ENCODE results near the gene FRMD1. TPM values are rescaled to one million over a fixed set of nuclear protein-coding genes. Genes with fewer than 3 reads are reported as not detected.

Gene FRMD1
- polyA plus RNA-seq = not detected

- Mint-ChIP-seq H3K27me3 (ENCODE audit: low read depth in 3 of 3) (peaks cover 0 to 2% (median 0%) of the 10 kb centered on the region in 3 donors), H3K4me1 (no peaks in the 10 kb centered on the region), H3K36me3 (no peaks in the 10 kb centered on the region), H3K27ac (no peak within 1 kb of the TSS), H3K4me3 (no peak within 1 kb of the TSS), H3K9me3 (no peaks in the 10 kb centered on the region)
- DNase-seq = no peak
Observed at GRCh38 chr6:168078943-168079405, at the start of gene FRMD1. Gene FRMD1 (minus strand): TSS chr6:168079212. CDS start chr6:168079094, 118 bp downstream.

DNA sequence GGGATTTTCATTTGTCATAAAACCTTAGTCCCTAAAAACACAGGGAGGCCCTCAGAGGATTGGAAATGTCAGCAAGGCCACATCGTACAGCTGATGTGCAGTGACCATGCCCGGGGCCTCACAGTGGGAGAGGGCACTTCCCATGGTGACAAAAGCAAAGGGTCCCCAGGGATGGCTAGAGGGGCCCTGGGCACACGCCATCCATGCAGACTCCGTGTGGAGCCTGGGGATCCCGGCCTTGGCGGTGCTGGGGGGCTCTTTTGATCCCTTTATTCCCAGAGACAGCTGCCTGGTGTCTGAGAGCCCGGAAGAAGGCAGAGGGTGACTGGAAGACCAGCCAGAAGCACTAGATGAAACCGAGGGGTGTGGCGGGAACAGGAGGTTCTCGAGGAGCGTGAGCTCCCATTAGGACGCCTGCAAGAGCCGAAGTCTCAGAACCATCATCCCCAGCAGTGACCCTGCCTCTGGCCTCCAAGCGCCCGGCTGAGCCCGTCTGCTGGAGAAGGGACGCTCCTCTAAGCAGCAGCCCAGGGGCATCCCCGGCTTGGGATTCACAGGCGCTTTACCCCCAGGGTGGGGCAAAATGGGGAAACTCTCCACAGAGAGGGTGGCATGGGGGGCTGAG, 49.1 kb upstream of the FRMD1 start:
- no peak for DNase-seq
- Mint-ChIP-seq H3K27ac (no peak overlapping the region), H3K4me3 (no peak overlapping the region), H3K9me3 (no peaks in the 10 kb centered on the region), H3K27me3 (ENCODE audit: low read depth in 3 of 3) (peaks cover 5 to 10% (median 9%) of the 10 kb centered on the region in 3 donors), H3K4me1 (no peaks in the 10 kb centered on the region), H3K36me3 (no peaks in the 10 kb centered on the region)

GRCh38 chr6:168127384-168127868, 48.4 kb upstream of the FRMD1 start:
- H3K4me3 Mint-ChIP-seq = no peak overlapping the region
- H3K4me1 Mint-ChIP-seq = no peaks in the 10 kb centered on the region
- peaks cover 5 to 12% (median 9%) of the 10 kb centered on the region in 3 donors for H3K27me3 Mint-ChIP-seq (ENCODE audit: low read depth in 3 of 3)
- H3K9me3 Mint-ChIP-seq = no peaks in the 10 kb centered on the region
- H3K27ac Mint-ChIP-seq = no peak overlapping the region
- no peak for DNase-seq
- no peaks in the 10 kb centered on the region for H3K36me3 Mint-ChIP-seq

DNA sequence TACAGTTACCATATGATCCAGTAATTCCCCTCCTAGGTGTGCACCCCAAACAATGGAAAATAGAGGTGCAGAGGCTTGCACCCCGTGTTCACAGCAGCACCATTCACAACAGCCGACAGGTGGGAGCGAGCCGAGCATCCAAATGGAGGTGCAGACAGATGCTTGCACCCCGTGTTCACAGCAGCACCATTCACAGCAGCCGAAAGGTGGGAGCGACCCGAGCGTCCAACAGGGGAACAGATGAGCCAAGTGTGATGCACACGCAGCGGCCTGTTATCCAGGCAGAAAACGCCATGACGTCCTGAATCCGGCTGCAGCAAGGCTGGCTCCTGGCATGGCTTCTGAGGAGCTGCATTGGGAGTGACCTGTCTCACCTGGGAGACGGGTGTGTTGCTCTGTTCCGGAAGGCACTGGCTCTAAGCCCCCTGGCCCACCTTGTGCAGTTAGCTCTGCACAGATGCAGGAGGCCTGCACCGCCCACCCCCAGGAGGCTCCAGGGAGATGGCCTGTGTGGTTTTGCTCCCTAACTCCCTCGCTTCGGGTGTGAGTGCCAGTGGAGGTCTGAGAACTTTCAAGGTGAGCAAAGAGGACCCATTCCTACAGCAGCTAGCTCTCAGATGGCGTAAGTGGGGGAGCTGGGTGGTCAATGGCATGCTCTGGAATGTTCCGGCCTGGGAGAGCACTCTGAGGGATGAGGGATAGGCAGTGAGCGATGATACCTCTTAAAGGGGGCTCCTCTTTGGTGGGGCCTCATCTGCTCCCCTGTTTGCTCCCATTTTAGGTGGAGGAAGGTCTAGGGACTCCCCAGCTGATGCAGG, 47.8 kb upstream of the FRMD1 start:
- H3K36me3 Mint-ChIP-seq = no peaks in the 10 kb centered on the region
- peaks cover 5 to 11% (median 8%) of the 10 kb centered on the region in 3 donors for H3K27me3 Mint-ChIP-seq (ENCODE audit: low read depth in 3 of 3)
- no peaks in the 10 kb centered on the region for H3K9me3 Mint-ChIP-seq
- no peaks in the 10 kb centered on the region for H3K4me1 Mint-ChIP-seq
- DNase-seq = no peak
- H3K27ac Mint-ChIP-seq = no peak overlapping the region
- H3K4me3 Mint-ChIP-seq = no peak overlapping the region

GRCh38 chr6:168125429-168126001, 46.5 kb upstream of the FRMD1 start:
- Mint-ChIP-seq H3K4me1 (no peaks in the 10 kb centered on the region), H3K9me3 (no peaks in the 10 kb centered on the region), H3K36me3 (no peaks in the 10 kb centered on the region), H3K27me3 (ENCODE audit: low read depth in 3 of 3) (peaks cover 3% of the 10 kb centered on the region in 3 donors), H3K27ac (no peak overlapping the region), H3K4me3 (no peak overlapping the region)
- DNase-seq = no peak

DNA sequence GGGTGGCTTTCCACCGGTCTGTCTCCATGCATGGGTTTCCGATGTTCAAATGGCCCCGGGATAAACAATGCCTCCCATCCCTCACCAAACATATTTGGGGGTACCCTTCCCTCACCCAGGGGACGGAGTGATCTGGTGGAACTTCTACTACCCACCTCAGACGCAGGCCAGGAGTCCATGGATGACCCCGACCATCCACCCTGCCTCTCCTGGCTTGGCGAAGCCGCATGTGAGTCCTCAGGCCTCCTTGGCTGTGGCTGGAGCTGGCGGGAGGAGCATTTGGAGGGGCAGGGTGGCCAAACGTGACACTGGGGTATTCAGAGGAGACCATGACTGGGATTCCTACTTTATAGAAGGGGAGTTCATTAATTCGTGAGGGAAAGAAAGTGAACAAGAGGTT, 45.9 kb upstream of the FRMD1 start:
- no peaks in the 10 kb centered on the region for H3K36me3 Mint-ChIP-seq
- peaks cover 3% of the 10 kb centered on the region in 3 donors for H3K27me3 Mint-ChIP-seq (ENCODE audit: low read depth in 3 of 3)
- no peak overlapping the region for H3K27ac Mint-ChIP-seq
- H3K9me3 Mint-ChIP-seq = no peaks in the 10 kb centered on the region
- no peaks in the 10 kb centered on the region for H3K4me1 Mint-ChIP-seq
- no peak overlapping the region for H3K4me3 Mint-ChIP-seq
- no peak for DNase-seq

- no peaks in the 10 kb centered on the region for H3K9me3 Mint-ChIP-seq
- no peak overlapping the region for H3K27ac Mint-ChIP-seq
- no peak overlapping the region for H3K4me3 Mint-ChIP-seq
- H3K4me1 Mint-ChIP-seq = no peaks in the 10 kb centered on the region
- DNase-seq = no peak
- H3K36me3 Mint-ChIP-seq = no peaks in the 10 kb centered on the region
- H3K27me3 Mint-ChIP-seq (ENCODE audit: low read depth in 3 of 3) = peaks cover 3% of the 10 kb centered on the region in 3 donors
Observed at GRCh38 chr6:168124158-168124557, 45.1 kb upstream of the FRMD1 start.

DNA sequence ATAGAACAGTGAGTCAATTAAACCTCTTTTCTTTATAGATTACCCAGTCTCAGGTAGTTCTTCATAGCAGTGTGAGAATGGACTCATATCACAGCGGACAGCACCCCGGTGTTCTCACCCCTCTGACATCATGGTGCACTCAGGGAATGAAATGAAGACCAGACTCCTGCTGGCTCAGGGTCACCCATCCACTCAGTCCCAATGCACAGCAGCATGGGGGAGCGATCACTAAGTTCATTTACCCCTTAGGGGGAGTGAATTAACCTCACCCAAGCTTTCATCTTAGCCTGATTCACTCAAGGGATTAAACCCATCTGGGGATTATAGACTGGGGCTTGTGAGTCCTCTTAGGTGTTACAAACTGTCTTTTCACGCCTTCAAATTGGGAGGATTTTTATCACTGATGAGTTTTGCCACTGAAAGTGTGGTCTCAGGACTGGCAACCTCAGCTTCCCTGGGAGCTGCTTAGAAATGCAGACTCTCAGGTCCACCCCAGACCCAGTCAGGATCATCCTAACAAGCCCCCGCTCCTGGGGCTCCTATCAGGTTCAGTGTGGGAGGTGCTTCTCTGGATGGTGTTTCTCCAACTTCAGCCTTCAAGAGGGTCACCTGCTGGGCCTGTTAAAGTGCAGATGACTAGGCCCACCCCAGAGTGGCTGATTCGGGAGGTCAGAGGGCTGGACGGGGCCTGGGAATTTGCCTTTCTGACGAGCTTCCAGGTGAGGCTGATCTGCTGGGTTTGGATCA, 44.3 kb upstream of the FRMD1 start:
- no peak overlapping the region for H3K27ac Mint-ChIP-seq
- H3K9me3 Mint-ChIP-seq = no peaks in the 10 kb centered on the region
- no peaks in the 10 kb centered on the region for H3K4me1 Mint-ChIP-seq
- no peak overlapping the region for H3K4me3 Mint-ChIP-seq
- H3K27me3 Mint-ChIP-seq (ENCODE audit: low read depth in 3 of 3) = peaks cover 3% of the 10 kb centered on the region in 3 donors
- no peaks in the 10 kb centered on the region for H3K36me3 Mint-ChIP-seq
- DNase-seq = no peak

DNA sequence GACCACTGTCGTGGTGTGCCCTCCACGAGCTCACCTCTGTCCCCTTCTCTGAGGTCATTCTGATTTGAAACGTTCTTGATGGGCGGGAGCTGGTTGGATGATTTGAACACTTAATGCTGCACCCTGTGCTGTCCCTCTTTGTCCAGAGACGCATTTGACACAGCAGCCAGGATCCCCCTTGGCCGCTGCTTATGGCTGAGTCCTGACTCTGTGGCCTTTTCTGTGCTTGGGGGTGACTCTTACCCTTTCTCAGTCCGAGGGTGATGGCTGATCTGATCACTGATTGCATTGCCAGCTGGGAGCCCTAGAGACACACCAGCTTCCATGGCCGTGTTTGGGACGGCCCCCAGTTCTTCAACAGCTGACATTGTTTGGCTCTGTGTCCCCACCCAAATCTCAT, 43.5 kb upstream of the FRMD1 start:
- H3K36me3 Mint-ChIP-seq = no peaks in the 10 kb centered on the region

GRCh38 chr6:168122011-168122410, 43.0 kb upstream of the FRMD1 start:
- H3K27me3 Mint-ChIP-seq (ENCODE audit: low read depth in 3 of 3) = peaks cover 2 to 3% (median 3%) of the 10 kb centered on the region in 3 donors
- DNase-seq = no peak
- no peaks in the 10 kb centered on the region for H3K9me3 Mint-ChIP-seq
- no peak overlapping the region for H3K4me3 Mint-ChIP-seq
- H3K36me3 Mint-ChIP-seq = no peaks in the 10 kb centered on the region
- H3K4me1 Mint-ChIP-seq = no peaks in the 10 kb centered on the region
- no peak overlapping the region for H3K27ac Mint-ChIP-seq

More for the DNA sequence above, 43.5 kb upstream of the FRMD1 start:
- no peaks in the 10 kb centered on the region for H3K4me1 Mint-ChIP-seq
- no peaks in the 10 kb centered on the region for H3K9me3 Mint-ChIP-seq
- no peak overlapping the region for H3K4me3 Mint-ChIP-seq
- DNase-seq = no peak
- no peak overlapping the region for H3K27ac Mint-ChIP-seq
- peaks cover 2 to 3% (median 3%) of the 10 kb centered on the region in 3 donors for H3K27me3 Mint-ChIP-seq (ENCODE audit: low read depth in 3 of 3)

- H3K27ac Mint-ChIP-seq = no peak overlapping the region
- DNase-seq = no peak
- H3K4me1 Mint-ChIP-seq = no peaks in the 10 kb centered on the region
- no peaks in the 10 kb centered on the region for H3K9me3 Mint-ChIP-seq
- peaks cover 2 to 3% (median 3%) of the 10 kb centered on the region in 3 donors for H3K27me3 Mint-ChIP-seq (ENCODE audit: low read depth in 3 of 3)
- H3K36me3 Mint-ChIP-seq = no peaks in the 10 kb centered on the region
- H3K4me3 Mint-ChIP-seq = no peak overlapping the region
Observed at GRCh38 chr6:168121303-168121665, 42.3 kb upstream of the FRMD1 start.

DNA sequence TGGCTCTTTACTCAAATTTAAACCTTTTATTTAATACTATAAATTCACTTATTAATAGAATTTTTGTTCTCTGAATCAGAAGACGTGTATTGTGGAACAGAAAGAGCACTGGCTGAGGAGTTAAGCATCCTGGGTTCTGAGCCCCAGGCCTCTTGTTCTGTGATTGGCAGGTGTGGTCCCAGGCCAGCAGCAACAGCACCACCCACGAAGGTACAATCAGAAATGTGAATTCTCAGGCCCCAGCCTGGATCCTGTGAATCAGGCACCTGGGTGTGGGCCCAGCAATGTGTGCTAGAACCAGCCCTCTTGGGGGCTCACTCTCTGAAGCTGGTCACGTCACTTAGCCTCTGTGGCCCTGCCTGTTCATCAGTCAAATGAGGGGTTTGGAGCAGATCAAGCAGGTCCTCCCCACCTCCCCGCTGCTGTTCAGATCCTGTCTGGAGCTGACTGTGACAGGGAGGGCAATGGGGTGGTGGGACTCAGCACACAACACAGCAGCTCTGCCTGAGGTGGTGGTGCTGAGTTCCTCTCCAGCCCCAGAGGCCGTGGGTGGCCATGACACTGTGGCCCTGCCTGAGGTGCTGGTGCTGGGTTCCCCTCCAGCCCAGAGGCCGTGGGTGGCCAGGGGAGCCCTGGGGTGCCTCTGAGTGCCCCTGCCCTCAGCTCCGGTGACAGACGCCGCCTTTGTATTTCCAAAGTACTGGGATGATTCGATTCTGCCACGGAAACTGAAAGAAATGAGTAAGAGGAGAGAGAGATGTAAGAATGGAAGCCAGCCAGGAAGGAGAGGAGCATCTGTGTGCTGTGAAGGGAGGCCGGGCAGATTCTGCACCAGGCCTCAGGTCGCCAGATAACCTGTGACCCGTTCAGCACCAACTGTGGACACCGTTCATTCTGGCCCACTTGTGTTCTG, 41.6 kb upstream of the FRMD1 start:
- Mint-ChIP-seq H3K36me3 (no peaks in the 10 kb centered on the region), H3K27me3 (ENCODE audit: low read depth in 3 of 3) (peaks cover 0 to 3% (median 1%) of the 10 kb centered on the region in 3 donors), H3K27ac (no peak overlapping the region), H3K4me1 (no peaks in the 10 kb centered on the region), H3K9me3 (no peaks in the 10 kb centered on the region), H3K4me3 (no peak overlapping the region)
- no peak for DNase-seq

DNA sequence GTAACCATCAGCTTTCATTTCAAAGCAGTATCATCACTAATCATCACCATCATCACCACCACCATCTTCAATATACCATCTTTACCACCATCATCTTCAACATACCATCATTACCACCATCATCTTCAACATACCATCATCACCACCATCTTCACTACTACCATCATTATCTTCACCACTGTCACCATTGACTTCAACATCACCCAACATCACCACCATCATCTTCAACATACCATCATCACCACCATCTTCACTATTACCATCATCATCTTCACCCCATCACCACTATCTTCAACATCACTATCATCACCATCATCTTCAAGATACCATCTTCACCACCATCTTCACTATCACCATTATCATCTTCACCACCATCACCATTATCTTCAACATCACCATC, 40.5 kb upstream of the FRMD1 start:
- Mint-ChIP-seq H3K4me3 (no peak overlapping the region), H3K9me3 (no peaks in the 10 kb centered on the region), H3K27me3 (ENCODE audit: low read depth in 3 of 3) (peaks cover 0 to 3% (median 3%) of the 10 kb centered on the region in 3 donors), H3K36me3 (no peaks in the 10 kb centered on the region), H3K27ac (no peak overlapping the region), H3K4me1 (no peaks in the 10 kb centered on the region)
- DNase-seq = no peak
